Measurements from ENCODE around the gene SERPINA9. TPM values are rescaled to one million over a fixed set of nuclear protein-coding genes. Genes with fewer than 3 reads are reported as not detected.

The SERPINA9 gene
- not detected in 2 replicates for total RNA-seq

GRCh38 chr14:94476023-94476422, at the start of gene SERPINA9:
SERPINA9 (minus strand) TSS chr14:94476197; CDS start chr14:94469840, 6,357 bp downstream.

GRCh38 chr14:94509356-94509755, 33.4 kb upstream of the SERPINA9 start, which contains the start of gene SERPINA12:
SERPINA12 (minus strand) TSS chr14:94509469; CDS start chr14:94498397, 11,072 bp downstream.

Other genes with a start within 250 kb of the SERPINA9 start
- gene SERPINA10, start 182.9 kb downstream of the SERPINA9 start, total RNA-seq = not detected in 2 replicates
- not detected in 2 replicates for gene SERPINA6, start 152.9 kb downstream of the SERPINA9 start, total RNA-seq
- not detected in 2 replicates for gene SERPINA2, start 109.5 kb downstream of the SERPINA9 start, total RNA-seq
- not detected in 2 replicates for gene SERPINA1, start 87.6 kb downstream of the SERPINA9 start, total RNA-seq
- gene SERPINA11, start 23.4 kb downstream of the SERPINA9 start, total RNA-seq = not detected in 2 replicates
- not detected in 2 replicates for gene SERPINA12, start 33.3 kb upstream of the SERPINA9 start, total RNA-seq
- gene SERPINA4, start 85.2 kb upstream of the SERPINA9 start, total RNA-seq = not detected in 2 replicates
- under 0.01 TPM in 1 of 2 replicates, not detected in the other for gene SERPINA5, start 105.2 kb upstream of the SERPINA9 start, total RNA-seq
- 0.61 TPM in 1 of 2 replicates, not detected in the other for gene SERPINA3, start 136.2 kb upstream of the SERPINA9 start, total RNA-seq

Data from epithelial cell of umbilical artery (primary cell).